Measurements from ENCODE around the gene SDK1.

Gene SDK1

GRCh38 chr7:4033996-4034395 lies 732.9 kb downstream of the SDK1 start:
- H3K4me3 ChIP-seq (ENCODE audit: low read depth, low read length): no peak overlapping the region
- H3K4me1 ChIP-seq (ENCODE audit: control insufficient read depth, insufficient read depth, low read length): no peaks in the 10 kb centered on the region
- CTCF ChIA-PET: no interaction called here
- no peak overlapping the region for H3K27ac ChIP-seq (ENCODE audit: extremely low read depth, low read depth, low read length)
- no peaks in the 10 kb centered on the region for H3K9me3 ChIP-seq (ENCODE audit: control insufficient read depth, insufficient read depth, low read depth, low read length)
- TF ChIP-seq ZNF394 (tag by site-specific recombination; IDR thresholded peaks at IDR 0.05; ENCODE audit: borderline replicate concordance): no peak
- TF ChIP-seq, protein P1, sequence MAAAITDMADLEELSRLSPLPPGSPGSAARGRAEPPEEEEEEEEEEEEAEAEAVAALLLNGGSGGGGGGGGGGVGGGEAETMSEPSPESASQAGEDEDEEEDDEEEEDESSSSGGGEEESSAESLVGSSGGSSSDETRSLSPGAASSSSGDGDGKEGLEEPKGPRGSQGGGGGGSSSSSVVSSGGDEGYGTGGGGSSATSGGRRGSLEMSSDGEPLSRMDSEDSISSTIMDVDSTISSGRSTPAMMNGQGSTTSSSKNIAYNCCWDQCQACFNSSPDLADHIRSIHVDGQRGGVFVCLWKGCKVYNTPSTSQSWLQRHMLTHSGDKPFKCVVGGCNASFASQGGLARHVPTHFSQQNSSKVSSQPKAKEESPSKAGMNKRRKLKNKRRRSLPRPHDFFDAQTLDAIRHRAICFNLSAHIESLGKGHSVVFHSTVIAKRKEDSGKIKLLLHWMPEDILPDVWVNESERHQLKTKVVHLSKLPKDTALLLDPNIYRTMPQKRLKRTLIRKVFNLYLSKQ (tag by site-specific recombination; IDR thresholded peaks at IDR 0.05; ENCODE audit: borderline replicate concordance): no peak
- TF ChIP-seq, protein P2, sequence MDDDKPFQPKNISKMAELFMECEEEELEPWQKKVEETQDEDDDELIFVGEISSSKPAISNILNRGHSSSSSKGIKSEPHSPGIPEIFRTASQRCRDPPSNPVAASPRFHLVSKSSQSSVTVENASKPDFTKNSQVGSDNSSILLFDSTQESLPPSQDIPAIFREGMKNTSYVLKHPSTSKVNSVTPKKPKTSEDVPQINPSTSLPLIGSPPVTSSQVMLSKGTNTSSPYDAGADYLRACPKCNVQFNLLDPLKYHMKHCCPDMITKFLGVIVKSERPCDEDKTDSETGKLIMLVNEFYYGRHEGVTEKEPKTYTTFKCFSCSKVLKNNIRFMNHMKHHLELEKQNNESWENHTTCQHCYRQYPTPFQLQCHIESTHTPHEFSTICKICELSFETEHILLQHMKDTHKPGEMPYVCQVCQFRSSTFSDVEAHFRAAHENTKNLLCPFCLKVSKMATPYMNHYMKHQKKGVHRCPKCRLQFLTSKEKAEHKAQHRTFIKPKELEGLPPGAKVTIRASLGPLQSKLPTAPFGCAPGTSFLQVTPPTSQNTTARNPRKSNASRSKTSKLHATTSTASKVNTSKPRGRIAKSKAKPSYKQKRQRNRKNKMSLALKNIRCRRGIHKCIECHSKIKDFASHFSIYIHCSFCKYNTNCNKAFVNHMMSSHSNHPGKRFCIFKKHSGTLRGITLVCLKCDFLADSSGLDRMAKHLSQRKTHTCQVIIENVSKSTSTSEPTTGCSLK (tag by site-specific recombination; IDR thresholded peaks at IDR 0.05): no peak
- no peak for TF ChIP-seq HOXD13 (CRISPR knock-in tag; IDR thresholded peaks at IDR 0.05; ENCODE audit: borderline replicate concordance)
- TF ChIP-seq ZNF670 (tag by site-specific recombination; IDR thresholded peaks at IDR 0.05; ENCODE audit: low read depth): no peak
- TF ChIP-seq ZNF747 (tag by site-specific recombination; IDR thresholded peaks at IDR 0.05): no peak
- no peak for TF ChIP-seq ZNF555 (tag by site-specific recombination; conservative IDR thresholded peaks at IDR 0.05)
- TF ChIP-seq, protein P3, sequence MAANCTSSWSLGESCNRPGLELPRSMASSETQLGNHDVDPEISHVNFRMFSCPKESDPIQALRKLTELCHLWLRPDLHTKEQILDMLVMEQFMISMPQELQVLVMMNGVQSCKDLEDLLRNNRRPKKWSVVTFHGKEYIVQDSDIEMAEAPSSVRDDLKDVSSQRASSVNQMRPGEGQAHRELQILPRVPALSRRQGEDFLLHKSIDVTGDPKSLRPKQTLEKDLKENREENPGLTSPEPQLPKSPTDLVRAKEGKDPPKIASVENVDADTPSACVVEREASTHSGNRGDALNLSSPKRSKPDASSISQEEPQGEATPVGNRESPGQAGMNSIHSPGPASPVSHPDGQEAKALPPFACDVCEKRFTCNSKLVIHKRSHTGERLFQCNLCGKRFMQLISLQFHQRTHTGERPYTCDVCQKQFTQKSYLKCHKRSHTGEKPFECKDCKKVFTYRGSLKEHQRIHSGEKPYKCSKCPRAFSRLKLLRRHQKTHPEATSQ (tag by site-specific recombination; IDR thresholded peaks at IDR 0.05): no peak
- TF ChIP-seq YY1 (tag by site-specific recombination; IDR thresholded peaks at IDR 0.05): no peak
- TF ChIP-seq ZFP37 (tag by site-specific recombination; IDR thresholded peaks at IDR 0.05): no peak
- TF ChIP-seq ZEB2 (tag by site-specific recombination; IDR thresholded peaks at IDR 0.05): no peak
- no peak for TF ChIP-seq ZNF785 (tag by site-specific recombination; IDR thresholded peaks at IDR 0.05)
- TF ChIP-seq ZNF248 (tag by site-specific recombination; IDR thresholded peaks at IDR 0.05): no peak
- TF ChIP-seq, protein P4, sequence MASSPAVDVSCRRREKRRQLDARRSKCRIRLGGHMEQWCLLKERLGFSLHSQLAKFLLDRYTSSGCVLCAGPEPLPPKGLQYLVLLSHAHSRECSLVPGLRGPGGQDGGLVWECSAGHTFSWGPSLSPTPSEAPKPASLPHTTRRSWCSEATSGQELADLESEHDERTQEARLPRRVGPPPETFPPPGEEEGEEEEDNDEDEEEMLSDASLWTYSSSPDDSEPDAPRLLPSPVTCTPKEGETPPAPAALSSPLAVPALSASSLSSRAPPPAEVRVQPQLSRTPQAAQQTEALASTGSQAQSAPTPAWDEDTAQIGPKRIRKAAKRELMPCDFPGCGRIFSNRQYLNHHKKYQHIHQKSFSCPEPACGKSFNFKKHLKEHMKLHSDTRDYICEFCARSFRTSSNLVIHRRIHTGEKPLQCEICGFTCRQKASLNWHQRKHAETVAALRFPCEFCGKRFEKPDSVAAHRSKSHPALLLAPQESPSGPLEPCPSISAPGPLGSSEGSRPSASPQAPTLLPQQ (tag by site-specific recombination; IDR thresholded peaks at IDR 0.05): no peak
- no peak for TF ChIP-seq BCL11B (tag by site-specific recombination; IDR thresholded peaks at IDR 0.05; ENCODE audit: low read depth)
- no peak for TF ChIP-seq SCRT2 (tag by site-specific recombination; IDR thresholded peaks at IDR 0.05)
- TF ChIP-seq, protein P5, sequence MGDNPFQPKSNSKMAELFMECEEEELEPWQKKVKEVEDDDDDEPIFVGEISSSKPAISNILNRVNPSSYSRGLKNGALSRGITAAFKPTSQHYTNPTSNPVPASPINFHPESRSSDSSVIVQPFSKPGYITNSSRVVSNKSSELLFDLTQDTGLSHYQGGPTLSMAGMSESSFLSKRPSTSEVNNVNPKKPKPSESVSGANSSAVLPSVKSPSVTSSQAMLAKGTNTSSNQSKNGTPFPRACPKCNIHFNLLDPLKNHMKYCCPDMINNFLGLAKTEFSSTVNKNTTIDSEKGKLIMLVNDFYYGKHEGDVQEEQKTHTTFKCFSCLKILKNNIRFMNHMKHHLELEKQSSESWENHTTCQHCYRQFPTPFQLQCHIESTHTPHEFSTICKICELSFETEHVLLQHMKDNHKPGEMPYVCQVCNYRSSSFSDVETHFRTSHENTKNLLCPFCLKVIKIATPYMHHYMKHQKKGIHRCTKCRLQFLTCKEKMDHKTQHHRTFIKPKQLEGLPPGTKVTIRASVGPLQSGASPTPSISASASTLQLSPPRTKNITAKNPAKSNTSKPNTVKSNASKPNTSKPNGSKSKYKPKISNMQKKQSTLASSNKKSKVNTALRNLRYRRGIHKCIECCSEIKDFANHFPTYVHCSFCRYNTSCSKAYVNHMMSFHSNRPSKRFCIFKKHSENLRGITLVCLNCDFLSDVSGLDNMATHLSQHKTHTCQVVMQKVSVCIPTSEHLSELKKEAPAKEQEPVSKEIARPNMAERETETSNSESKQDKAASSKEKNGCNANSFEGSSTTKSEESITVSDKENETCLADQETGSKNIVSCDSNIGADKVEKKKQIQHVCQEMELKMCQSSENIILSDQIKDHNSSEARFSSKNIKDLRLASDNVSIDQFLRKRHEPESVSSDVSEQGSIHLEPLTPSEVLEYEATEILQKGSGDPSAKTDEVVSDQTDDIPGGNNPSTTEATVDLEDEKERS (tag by site-specific recombination; IDR thresholded peaks at IDR 0.05): no peak
- H3K36me3 ChIP-seq (ENCODE audit: control insufficient read depth in 2 of 2, insufficient read depth in 1 of 2, low read length in 2 of 2): no peaks in the 10 kb centered on the region
- POLR2A ChIA-PET: no interaction called here

Measured in HEK293 (cell line).